ENCODE measurements around the gene INHA.

INHA gene

DNA sequence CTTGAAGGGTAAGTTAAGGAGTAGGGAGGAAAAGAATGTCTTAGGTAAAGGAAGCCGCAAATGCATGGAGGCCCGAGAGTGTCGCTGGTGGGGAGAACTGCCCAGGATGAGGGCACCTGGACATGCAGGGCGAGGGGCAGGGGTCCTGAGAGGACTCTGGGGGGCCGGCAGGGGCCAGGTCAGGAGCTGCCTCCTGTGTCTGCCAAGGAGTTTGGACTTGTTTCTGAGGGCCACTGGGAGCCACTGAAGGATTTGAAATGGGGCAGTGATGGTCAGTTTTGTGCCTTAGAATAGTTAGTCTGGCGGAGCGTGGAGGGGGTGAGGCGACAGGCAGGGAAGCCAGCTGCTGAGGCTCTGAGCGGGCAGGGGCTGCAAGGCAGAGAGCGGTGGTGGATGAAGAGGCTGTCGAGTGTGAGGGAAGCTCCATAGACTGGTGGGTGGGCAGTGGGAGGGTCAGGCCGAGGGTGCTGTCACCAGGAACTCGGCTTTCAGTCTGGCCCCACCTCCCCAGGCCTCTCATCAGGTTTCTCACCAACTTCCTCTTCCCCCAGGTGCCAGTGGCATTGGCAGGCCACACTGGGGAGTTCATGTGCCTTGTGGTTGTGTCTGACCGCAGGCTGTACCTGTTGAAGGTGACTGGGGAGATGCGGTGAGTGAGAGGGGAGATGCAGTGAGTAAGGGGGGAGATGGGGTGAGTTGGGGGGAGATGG, 40.6 kb downstream of the INHA start:
- no peak for DNase-seq (ENCODE audit: low read depth)

DNA sequence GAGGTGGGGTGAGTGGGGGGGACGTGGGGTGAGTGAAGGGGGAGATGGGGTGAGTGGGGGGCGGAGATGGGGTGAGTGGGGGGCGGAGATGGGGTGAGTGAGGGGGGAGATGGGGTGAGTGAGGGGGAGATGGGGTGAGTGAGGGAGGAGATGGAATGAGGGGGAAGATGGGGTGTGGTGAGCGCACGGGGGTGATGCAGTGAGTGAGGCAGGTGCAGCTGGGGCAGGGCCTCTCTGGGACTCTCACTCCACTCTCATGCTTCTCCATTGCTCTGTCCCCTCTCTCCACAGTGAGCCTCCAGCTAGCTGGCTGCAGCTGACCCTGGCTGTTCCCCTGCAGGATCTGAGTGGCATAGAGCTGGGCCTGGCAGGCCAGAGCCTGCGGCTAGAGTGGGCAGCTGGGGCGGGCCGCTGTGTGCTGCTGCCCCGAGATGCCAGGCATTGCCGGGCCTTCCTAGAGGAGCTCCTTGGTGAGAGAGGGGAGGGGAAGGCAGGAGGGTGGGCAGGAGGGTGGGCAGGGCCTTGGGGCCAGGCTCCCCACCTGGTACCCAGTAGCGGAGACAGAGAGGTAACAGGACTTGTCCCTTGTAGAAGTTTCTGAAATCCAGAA, 41.5 kb downstream of the INHA start:
- no peak for DNase-seq (ENCODE audit: low read depth)

DNA sequence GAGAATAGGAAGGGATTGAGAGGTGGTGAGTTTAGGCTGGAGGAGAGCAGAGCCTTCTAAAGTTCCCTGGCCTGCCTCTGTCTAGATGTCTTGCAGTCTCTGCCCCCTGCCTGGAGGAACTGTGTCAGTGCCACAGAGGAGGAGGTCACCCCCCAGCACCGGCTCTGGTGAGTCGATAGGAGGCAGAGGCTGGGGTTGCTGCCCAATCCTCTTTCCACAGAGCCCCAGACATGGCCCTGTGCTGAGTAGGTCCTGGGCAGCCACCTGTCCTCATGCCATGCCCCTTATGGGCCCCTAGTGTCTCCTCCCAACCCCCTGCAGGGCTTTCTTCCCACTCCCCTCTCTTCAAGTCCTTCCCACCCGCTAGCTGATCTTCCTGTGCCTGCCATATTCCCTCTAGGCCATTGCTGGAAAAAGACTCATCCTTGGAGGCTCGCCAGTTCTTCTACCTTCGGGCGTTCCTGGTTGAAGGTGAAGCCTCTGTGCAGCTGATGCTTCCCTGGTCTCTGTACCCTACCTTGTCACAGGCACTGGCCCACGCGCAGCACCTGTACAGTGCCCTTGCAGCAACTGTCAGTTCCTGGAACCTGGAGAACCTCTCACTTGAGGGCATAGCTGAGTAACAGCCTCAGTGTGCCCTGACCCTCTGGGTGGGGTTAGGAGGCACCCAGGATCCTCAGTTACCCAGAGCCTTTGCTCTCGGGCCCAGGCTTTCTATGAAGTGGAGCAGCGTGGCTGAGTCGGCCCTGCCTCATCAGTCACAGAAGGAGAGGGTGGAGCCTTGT, 42.2 kb downstream of the INHA start:
- DNase-seq (ENCODE audit: low read depth), result no peak

DNA sequence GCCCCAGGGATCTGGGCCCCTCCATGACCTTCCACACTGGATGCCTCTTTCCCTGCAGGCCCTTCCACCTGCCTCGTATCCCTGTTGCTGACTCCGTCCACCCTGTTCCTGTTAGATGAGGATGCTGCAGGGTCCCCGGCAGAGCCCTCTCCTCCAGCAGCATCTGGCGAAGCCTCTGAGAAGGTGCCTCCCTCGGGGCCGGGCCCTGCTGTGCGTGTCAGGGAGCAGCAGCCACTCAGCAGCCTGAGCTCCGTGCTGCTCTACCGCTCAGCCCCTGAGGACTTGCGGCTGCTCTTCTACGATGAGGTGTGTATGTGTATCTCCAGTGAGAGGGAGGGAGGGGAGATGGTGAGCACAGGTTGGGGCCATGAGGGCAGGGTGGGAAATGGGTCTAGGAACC, 42.9 kb downstream of the INHA start:
- DNase-seq (ENCODE audit: low read depth), result no peak

DNA sequence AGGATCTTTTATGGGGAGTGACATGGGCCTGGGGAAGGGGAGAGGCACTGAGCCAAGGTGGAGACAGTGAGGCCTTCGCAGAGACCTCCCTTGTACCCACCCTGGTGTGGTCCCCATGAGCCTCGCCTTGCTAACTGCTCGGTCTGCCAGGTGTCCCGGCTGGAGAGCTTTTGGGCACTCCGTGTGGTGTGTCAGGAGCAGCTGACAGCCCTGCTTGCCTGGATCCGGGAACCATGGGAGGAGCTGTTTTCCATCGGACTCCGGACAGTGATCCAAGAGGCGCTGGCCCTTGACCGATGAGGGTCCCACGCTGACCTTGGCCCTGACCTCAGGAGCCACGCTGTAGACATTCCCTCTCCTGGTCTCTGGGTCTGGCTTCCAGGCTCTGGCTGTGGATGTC, 43.8 kb downstream of the INHA start:
- DNase-seq (ENCODE audit: low read depth), result no peak

DNA sequence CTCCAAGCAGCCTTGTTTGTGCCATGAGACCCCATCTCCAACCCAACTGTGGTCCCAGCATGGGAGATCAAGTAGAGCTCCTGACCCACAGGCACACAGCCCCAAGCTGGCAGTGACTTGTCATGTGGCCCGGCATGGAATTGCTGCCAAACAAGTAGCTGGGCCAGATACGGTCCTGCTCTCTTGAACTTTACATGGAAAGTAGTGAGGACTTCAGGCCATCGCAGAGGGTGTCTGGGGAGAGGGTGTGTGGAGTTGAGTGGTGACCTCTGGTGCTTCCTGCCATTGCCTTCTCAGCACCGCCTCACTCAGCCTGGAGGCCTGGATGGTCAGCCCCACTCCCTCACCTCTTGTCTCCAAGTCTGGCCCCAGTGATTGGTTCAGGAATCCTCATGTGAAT, 44.4 kb downstream of the INHA start:
- DNase-seq (ENCODE audit: low read depth), result no peak

DNA sequence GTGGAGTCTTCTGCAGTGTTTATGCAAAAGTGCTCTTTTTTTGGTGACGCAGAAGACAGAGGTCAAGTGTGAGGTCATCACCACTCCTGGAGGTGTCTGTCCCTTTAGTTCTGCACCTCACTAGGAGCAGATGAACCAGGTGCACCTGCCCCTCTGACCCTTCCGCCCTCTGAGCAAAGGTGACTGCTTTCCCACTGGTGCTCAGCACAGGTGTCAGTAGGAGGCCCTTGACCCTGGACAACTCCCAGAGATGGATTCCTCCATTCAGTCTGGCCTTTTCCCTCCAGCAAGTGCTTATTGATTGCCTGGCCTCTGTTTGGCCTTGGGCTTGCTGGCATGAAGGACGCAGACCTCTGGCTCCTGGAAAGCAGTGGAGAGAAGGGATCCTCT, 46.6 kb downstream of the INHA start:
- DNase-seq (ENCODE audit: low read depth), result no peak

DNA sequence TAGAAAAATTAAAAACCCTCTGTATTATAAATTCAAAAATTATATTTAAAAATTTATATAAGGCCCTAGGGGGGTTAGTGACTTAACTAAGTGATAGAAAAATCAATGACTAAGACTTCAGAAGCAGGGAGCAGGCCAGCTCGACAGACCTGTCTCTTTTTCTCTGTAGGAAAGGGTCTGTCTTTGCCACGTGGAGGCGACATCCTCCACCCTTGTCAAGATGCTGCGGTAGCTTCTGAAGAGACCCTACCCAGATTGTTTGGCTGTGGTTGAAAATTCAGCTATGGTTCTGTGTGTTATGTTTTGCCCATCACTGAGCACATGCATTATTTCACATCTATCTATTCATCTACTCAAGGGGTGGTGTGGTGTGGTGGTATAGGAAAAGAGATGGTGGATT, 47.1 kb downstream of the INHA start:
- DNase-seq (ENCODE audit: low read depth), result no peak

DNA sequence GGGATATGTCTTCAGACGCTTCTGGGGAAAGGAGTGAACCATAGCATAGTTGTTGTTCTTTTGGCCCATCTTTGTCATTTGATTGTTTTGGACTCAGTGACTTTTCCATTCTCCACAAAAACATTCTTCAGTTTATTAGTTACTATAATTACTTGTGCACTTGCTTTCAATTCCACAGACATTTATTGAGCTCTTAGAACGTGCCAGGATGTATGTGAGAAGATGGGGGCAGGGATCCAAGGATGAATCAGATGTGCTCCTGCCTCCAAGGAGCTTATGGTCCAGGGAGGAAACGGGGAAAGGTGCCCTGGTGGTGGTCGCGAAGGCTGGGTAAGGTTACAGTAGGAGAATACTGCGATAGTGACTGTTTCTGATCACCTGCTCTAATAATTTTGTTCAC, 48.4 kb downstream of the INHA start:
- DNase-seq (ENCODE audit: low read depth), result no peak

DNA sequence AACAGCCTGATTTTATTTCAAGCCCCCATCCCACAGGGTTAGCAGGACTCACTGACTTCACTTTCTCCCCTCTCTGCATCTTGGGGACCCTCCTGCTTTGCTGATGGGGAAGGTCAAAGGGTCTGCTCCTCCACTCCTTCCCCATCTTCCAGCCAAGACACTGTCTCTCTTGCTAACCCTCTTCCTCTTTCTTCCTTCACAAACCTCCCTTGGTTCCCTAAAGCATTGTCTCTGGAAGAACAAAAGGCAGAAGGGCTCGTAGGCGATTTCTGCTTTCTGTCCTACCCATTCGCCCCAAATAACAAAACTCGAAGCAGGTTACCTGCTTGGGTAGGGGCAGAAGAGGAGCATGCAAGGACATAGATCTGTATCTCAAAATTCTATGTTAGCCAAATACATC, 49.8 kb downstream of the INHA start:
- no peak for DNase-seq (ENCODE audit: low read depth)

DNA sequence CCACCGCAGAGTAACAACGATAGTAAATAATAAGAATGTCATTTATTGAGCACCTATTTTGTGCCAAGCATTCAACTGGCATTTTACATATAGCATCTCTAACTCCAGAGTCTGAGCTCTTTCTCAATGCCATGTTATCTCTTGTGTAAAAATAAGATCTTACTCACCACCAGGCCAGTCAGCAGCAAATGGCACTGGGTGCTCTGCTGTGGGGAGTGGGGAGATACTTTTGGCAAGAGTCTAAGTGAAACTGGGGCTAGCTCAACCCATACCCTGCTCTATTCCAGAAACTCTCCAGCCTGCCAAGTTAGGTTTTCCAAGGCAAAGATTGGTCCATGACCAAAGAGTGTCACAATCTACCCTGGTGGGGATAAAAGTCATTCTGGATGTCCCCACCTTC, 50.4 kb downstream of the INHA start:
- no peak for DNase-seq (ENCODE audit: low read depth)

DNA sequence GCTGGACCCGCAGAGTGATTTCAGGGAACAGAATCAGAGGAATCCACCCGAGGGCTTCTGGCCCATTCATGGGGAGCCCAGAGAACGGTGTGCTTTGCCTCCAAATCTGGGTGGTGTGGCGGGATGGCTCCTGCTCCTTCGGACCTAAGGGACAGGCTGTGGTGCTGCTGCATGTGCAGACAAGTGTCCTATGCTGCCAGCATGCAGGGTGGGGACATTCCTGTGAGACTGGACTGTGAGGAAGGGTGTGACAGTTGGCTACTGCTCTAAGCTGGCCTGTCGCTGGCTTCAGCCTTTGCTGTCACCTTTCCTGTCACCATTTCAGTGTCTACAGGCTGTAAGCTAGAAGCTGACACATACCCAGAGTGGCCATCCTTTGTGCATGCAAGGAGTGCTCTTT, 52.5 kb downstream of the INHA start:
- no peak for DNase-seq (ENCODE audit: low read depth)

DNA sequence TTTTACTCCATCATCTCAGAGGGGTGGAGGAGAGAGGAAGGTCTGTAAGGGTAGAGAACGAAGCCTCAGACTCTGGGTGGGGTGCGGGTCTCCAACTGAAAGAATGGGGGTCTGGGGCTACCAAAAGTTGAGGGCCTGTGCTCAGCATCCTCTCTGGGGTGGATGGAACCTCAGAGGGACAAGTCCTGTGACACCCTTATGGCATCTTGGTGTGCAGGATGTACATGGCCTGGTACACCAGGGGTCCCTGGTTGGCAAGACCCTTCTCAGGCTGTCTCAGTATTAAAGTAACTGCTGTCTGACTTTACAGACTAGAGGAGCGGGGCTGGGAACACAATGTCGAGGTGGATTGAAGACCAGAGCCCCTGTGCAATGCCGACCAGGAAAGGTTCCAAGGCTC, 53.1 kb downstream of the INHA start:
- no peak for DNase-seq (ENCODE audit: low read depth)

Measured in activated T-helper 9 cell treated with anti-CD3 and anti-CD28 coated beads, Interleukin-2, amount 50 U/mL, for 16 hours (primary cell).